H1 (cell line): ENCODE measurements around the gene GRIK1. TPM values are rescaled to one million over a fixed set of nuclear protein-coding genes. Genes with fewer than 3 reads are reported as not detected.

Source experiments
- CTCF ChIA-PET: fragments of 300-600 bp; sonication (Branson Sonifier 250); formaldehyde crosslinking; loops from one replicate; lab custom pipeline; 2021; ENCODE audit not compliant: partially characterized antibody; lab: Charles Lee
- POLR2A ChIA-PET: fragments of 300-600 bp; sonication (Branson Sonifier 250); formaldehyde crosslinking; loops from one replicate; lab custom pipeline; 2021; ENCODE audit warnings: inconsistent platforms; ENCODE audit not compliant: partially characterized antibody; lab: Charles Lee
- DNase-seq, 2 experiments: peaks; one replicate each; pipeline versions ENCODE4 v3.0.0 to v3.0.0-alpha.2; 2010 to 2022; ENCODE audit warnings: low spot score in 2 of 2, low read depth in 1 of 2, mixed read lengths in 1 of 2
- FAIRE-seq: peaks from 2 replicates; lab custom pipeline; 2011; peaks lifted over from hg19 to GRCh38; lab: Jason Lieb, UNC
- H2AFZ ChIP-seq: 2 replicates; pipeline ENCODE4 v1.8.1; 2012; ENCODE audit warnings: low read length, inconsistent platforms
- H2AK5ac ChIP-seq: 2 replicates; pipeline ENCODE4 v1.6.1; 2013; ENCODE audit warnings: low read depth, low read length
- H2BK120ac ChIP-seq: replicated peaks from 2 replicates; pipeline ENCODE3; 2013; ENCODE audit warnings: low read depth, low read length, inconsistent platforms
- H2BK12ac ChIP-seq: 2 replicates; pipeline ENCODE4 v1.6.1; 2013; ENCODE audit warnings: low read depth, low read length
- H2BK15ac ChIP-seq: 2 replicates; pipeline ENCODE4 v1.6.1; 2013; ENCODE audit warnings: low read length
- H2BK20ac ChIP-seq: 2 replicates; pipeline ENCODE4 v1.6.1; 2013; ENCODE audit warnings: low read length
- H2BK5ac ChIP-seq: 2 replicates; pipeline ENCODE4 v1.6.1; 2013; ENCODE audit warnings: low read depth, low read length
- H3K14ac ChIP-seq: 2 replicates; pipeline ENCODE4 v1.6.1; 2013; ENCODE audit warnings: inconsistent platforms; ENCODE audit not compliant: insufficient read length
- H3K18ac ChIP-seq: 2 replicates; pipeline ENCODE4 v1.6.1; 2013; ENCODE audit warnings: low read length; ENCODE audit errors: extremely low read depth
- H3K23ac ChIP-seq: 2 replicates; pipeline ENCODE4 v1.6.1; 2013; ENCODE audit warnings: inconsistent platforms; ENCODE audit not compliant: insufficient read length
- H3K23me2 ChIP-seq: 2 replicates; pipeline ENCODE4 v1.6.1; 2013; ENCODE audit warnings: low read depth, low read length
- H3K27ac ChIP-seq: 2 replicates; pipeline ENCODE4 v1.6.1; 2011; ENCODE audit warnings: low read depth, low read length, inconsistent platforms
- H3K27me3 ChIP-seq, 4 experiments: replicated peaks in 1 of 4; 1 replicate in 1 of 4; 2 replicates in 3 of 4; pipeline versions ENCODE4 v1.6.1 to v1.8.1; 2011 to 2013; ENCODE audit warnings: low read length in 3 of 4, mild to moderate bottlenecking in 3 of 4, inconsistent platforms in 2 of 4, mixed read lengths in 2 of 4, moderate library complexity in 1 of 4; ENCODE audit not compliant: control insufficient read depth in 3 of 4, insufficient read depth in 3 of 4; ENCODE audit errors: extremely low read depth in 1 of 4
- H3K36me3 ChIP-seq, 4 experiments: 2 replicates each; pipeline versions ENCODE4 v1.6.1 to v1.8.1; 2011 to 2013; ENCODE audit warnings: mild to moderate bottlenecking in 4 of 4, low read length in 3 of 4, moderate library complexity in 2 of 4, control low read depth in 1 of 4, inconsistent platforms in 1 of 4; ENCODE audit not compliant: insufficient read depth in 4 of 4, control insufficient read depth in 2 of 4
- H3K4ac ChIP-seq: replicated peaks from 2 replicates; pipeline ENCODE3; 2013; ENCODE audit warnings: low read length, low read depth, mixed read lengths, inconsistent platforms; ENCODE audit not compliant: insufficient read length
- H3K4me1 ChIP-seq, 4 experiments: replicated peaks in 1 of 4; 1 replicate in 1 of 4; 2 replicates in 3 of 4; pipeline versions ENCODE4 v1.6.1 to v1.8.1; 2011 to 2013; ENCODE audit warnings: low read length in 3 of 4, inconsistent platforms in 2 of 4, mixed read lengths in 1 of 4; ENCODE audit not compliant: insufficient read depth in 4 of 4, control insufficient read depth in 3 of 4
- H3K4me2 ChIP-seq, 2 experiments: 2 replicates each; pipeline versions ENCODE4 v1.6.1 to v1.8.1; 2011 to 2013; ENCODE audit warnings: low read depth in 2 of 2, low read length in 2 of 2, control low read depth in 1 of 2, inconsistent platforms in 1 of 2, mild to moderate bottlenecking in 1 of 2; ENCODE audit not compliant: insufficient read depth in 1 of 2
- H3K4me3 ChIP-seq, 4 experiments: fragments of 200-600, 300-600 bp in 1 of 4; sonication (generic), shearing (Covaris generic), sonication (Bioruptor Twin) in 1 of 4; 2 replicates each; pipeline versions ENCODE4 v1.5.1 to v1.8.1; 2011 to 2016; ENCODE audit warnings: low read length in 4 of 4, low read depth in 3 of 4, control low read depth in 2 of 4, inconsistent platforms in 2 of 4, mild to moderate bottlenecking in 2 of 4, mixed read lengths in 1 of 4, moderate library complexity in 1 of 4; ENCODE audit not compliant: insufficient read depth in 2 of 4; ENCODE audit errors: extremely low read depth in 1 of 4
- H3K56ac ChIP-seq: replicated peaks from 2 replicates; pipeline ENCODE3; 2013; ENCODE audit warnings: low read depth, mild to moderate bottlenecking, mixed read lengths, low read length, inconsistent platforms; ENCODE audit not compliant: insufficient read length
- H3K79me1 ChIP-seq: 2 replicates; pipeline ENCODE4 v1.6.1; 2013; ENCODE audit warnings: low read depth, low read length, control low read depth
- H3K79me2 ChIP-seq, 2 experiments: 2 replicates each; pipeline versions ENCODE4 v1.6.1 to v1.8.1; 2012 to 2013; ENCODE audit warnings: low read length in 2 of 2, mild to moderate bottlenecking in 2 of 2, inconsistent platforms in 1 of 2; ENCODE audit not compliant: insufficient read depth in 2 of 2, control insufficient read depth in 1 of 2
- H3K9ac ChIP-seq, 4 experiments: replicated peaks in 1 of 4; 1 replicate in 1 of 4; 2 replicates in 3 of 4; pipeline versions ENCODE4 v1.6.1 to v1.8.1; 2011 to 2013; ENCODE audit warnings: low read depth in 3 of 4, low read length in 3 of 4, control low read depth in 2 of 4, mild to moderate bottlenecking in 2 of 4, moderate library complexity in 2 of 4, inconsistent platforms in 1 of 4; ENCODE audit errors: extremely low read depth in 1 of 4
- H3K9me3 ChIP-seq, 2 experiments: 2 replicates each; pipeline versions ENCODE4 v1.6.1 to v1.8.1; 2012 to 2013; ENCODE audit warnings: mild to moderate bottlenecking in 2 of 2, moderate library complexity in 2 of 2, control low read depth in 1 of 2, inconsistent platforms in 1 of 2, low read depth in 1 of 2, low read length in 1 of 2, mixed read lengths in 1 of 2; ENCODE audit not compliant: insufficient read depth in 2 of 2
- H4K20me1 ChIP-seq, 2 experiments: replicated peaks in 1 of 2; 2 replicates each; pipeline versions ENCODE3 to v1.8.1; 2011 to 2013; ENCODE audit warnings: inconsistent platforms in 2 of 2, low read length in 2 of 2, mild to moderate bottlenecking in 1 of 2; ENCODE audit not compliant: insufficient read depth in 2 of 2, control insufficient read depth in 1 of 2
- H4K5ac ChIP-seq: 2 replicates; pipeline ENCODE4 v1.6.1; 2013; ENCODE audit warnings: low read length, low read depth, mixed read lengths, inconsistent platforms; ENCODE audit not compliant: insufficient read length
- H4K8ac ChIP-seq: 2 replicates; pipeline ENCODE4 v1.8.0; 2013; ENCODE audit warnings: mild to moderate bottlenecking, moderate library complexity, low read length, inconsistent platforms; ENCODE audit not compliant: insufficient read depth; ENCODE audit errors: extremely low read depth
- H4K91ac ChIP-seq: replicated peaks from 2 replicates; pipeline ENCODE3; 2013; ENCODE audit warnings: low read length, mixed read lengths, inconsistent platforms; ENCODE audit not compliant: insufficient read length
- CBX5 ChIP-seq: fragments of 300-800, 300-1000 bp; sonication (generic); IDR thresholded peaks from 2 replicates; pipeline ENCODE4 v1.7.1; 2016; ENCODE audit warnings: antibody characterized with exemption, low read length, low read depth
- EZH2 ChIP-seq: fragments of 200-600 bp; sonication (generic); IDR thresholded peaks from 2 replicates; pipeline ENCODE4 v1.7.1; 2012; ENCODE audit warnings: low read depth, mild to moderate bottlenecking, moderate library complexity, low read length, inconsistent platforms; ENCODE audit not compliant: severe bottlenecking
- HDAC2 ChIP-seq, 2 experiments: fragments of 300-600 bp in 1 of 2; sonication (generic) in 1 of 2; IDR thresholded peaks; 2 replicates each; pipeline ENCODE4 v1.6.1; 2011 to 2012; ENCODE audit warnings: low read depth in 2 of 2, low read length in 2 of 2, mild to moderate bottlenecking in 2 of 2, moderate library complexity in 2 of 2, borderline replicate concordance in 1 of 2, inconsistent platforms in 1 of 2
- MAFK ChIP-seq: IDR thresholded peaks from 2 replicates; pipeline ENCODE4 v1.6.1; 2012; ENCODE audit warnings: low read depth, mild to moderate bottlenecking, improper control_type of control experiment, low read length
- POU5F1 ChIP-seq: IDR thresholded peaks from 2 replicates; pipeline ENCODE4 v1.6.1; 2011; ENCODE audit warnings: low read depth, mild to moderate bottlenecking, low read length, moderate library complexity
- RAD21 ChIP-seq, 2 experiments: IDR thresholded peaks in 1 of 2; conservative IDR thresholded peaks in 1 of 2; 2 replicates each; pipeline ENCODE4 v1.6.1; 2011; ENCODE audit warnings: low read depth in 2 of 2, low read length in 2 of 2, improper control_type of control experiment in 1 of 2, inconsistent platforms in 1 of 2, mild to moderate bottlenecking in 1 of 2, moderate library complexity in 1 of 2
- TAF1 ChIP-seq: IDR thresholded peaks from 2 replicates; pipeline ENCODE4 v1.6.1; 2011; ENCODE audit warnings: mild to moderate bottlenecking, low read depth, low read length
- TAF7 ChIP-seq: optimal IDR thresholded peaks from 2 replicates; pipeline ENCODE3; 2011; ENCODE audit warnings: low read depth, mild to moderate bottlenecking, inconsistent platforms, low read length, moderate library complexity, borderline replicate concordance
- WGBS, 2 experiments: shearing (Covaris generic) in 1 of 2; methylation state at CpG; one replicate each; pipeline versions ENCODE4 v1.1.6 to v1.1.7; 2013 to 2015; ENCODE audit warnings: low lambda C conversion rate in 2 of 2, mixed read lengths in 2 of 2, inconsistent platforms in 1 of 2, low coverage in 1 of 2, missing lambda C conversion rate in 1 of 2; ENCODE audit not compliant: insufficient replicate concordance in 2 of 2, insufficient coverage in 1 of 2, insufficient read length in 1 of 2; ENCODE audit errors: extremely low coverage in 1 of 2, missing lambda C conversion rate in 1 of 2; 5-methylcytosine and 5-hydroxymethylcytosine counted together
- polyA plus RNA-seq, 7 experiments: library from polyadenylated mRNA; depleted of rRNA in 3 of 7; stranded (reverse) in 5 of 7; unstranded in 2 of 7; fragments of >200 nt in 5 of 7; fragments of 200-250 nt in 2 of 7; gene quantifications; 1 replicate in 5 of 7; 2 replicates in 1 of 7; 4 replicates in 1 of 7; pipeline versions ENCODE4 v1.2.1 to v1.2.3, GENCODE V29; 2011 to 2013; ENCODE audit warnings: missing spikeins in 2 of 7, mixed read lengths in 2 of 7
- total RNA-seq: library from RNA; stranded (reverse); fragmentation: NEBNext Ultra II Directional; extraction: Animal tissue kit (Norgen Biotek cat#: 25700); gene quantifications from 2 replicates; pipeline ENCODE4 v1.2.1, GENCODE V29; 2021

Gene GRIK1
- total and polyA plus RNA-seq, 2 of the 8 experiments (the other 6 are each of a cell fraction or from before 2014, with no cell fraction given) = 0.11 to 0.32 TPM

DNA sequence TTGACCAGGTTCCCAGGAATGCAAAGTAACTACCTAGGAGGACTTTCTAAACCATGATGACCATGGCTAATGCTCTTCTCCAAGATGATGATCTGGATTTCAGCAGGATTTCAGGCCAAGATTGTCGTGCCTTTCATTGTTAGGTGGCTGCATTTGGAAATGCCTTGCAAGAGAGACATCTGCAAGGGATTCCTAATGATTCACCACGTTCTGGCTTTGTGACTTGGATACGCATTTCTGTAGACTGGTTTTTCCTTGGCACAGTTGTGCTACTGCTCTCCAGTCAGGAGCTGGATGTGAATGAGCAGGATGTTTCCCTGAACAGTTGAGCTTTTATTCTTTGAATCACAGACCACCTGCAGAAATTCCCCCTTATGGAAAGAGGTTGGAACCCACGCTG is 428.7 kb downstream of the GRIK1 start:
- WGBS, 2 experiments = 80% methylated on average over 4 of the region's 4 CpGs; no CpG with 5 or more reads in 1 of the 2 experiments
- H4K91ac ChIP-seq = no peak overlapping the region
- H2BK15ac ChIP-seq = no peak overlapping the region
- no peak overlapping the region for H3K18ac ChIP-seq
- POLR2A ChIA-PET = no interaction called here
- H2AK5ac ChIP-seq = no peak overlapping the region
- H3K9me3 ChIP-seq = peaks cover 3 to 9% of the 10 kb centered on the region in 2 experiments; a peak in 2 of 4 replicates
- no peak overlapping the region for H3K23ac ChIP-seq
- DNase-seq (no peak), FAIRE-seq (no peak)
- no peak overlapping the region for H3K56ac ChIP-seq
- H2BK20ac ChIP-seq = no peak overlapping the region
- no peak overlapping the region for H2AFZ ChIP-seq
- no peak overlapping the region for H2BK5ac ChIP-seq
- H3K79me1 ChIP-seq = no peaks in the 10 kb centered on the region
- H3K36me3 ChIP-seq = no peaks in the 10 kb centered on the region
- no peak overlapping the region for H4K5ac ChIP-seq
- no peaks in the 10 kb centered on the region for H3K23me2 ChIP-seq
- no peak overlapping the region for H3K14ac ChIP-seq
- H3K4ac ChIP-seq = no peak overlapping the region
- no peak overlapping the region for H2BK120ac ChIP-seq
- no peak overlapping the region for H3K27ac ChIP-seq
- no peak overlapping the region for H3K4me2 ChIP-seq
- no peak overlapping the region for H4K8ac ChIP-seq
- H2BK12ac ChIP-seq = no peak overlapping the region
- no peak for TF ChIP-seq CBX5
- no peak for TF ChIP-seq TAF1
- no peak for TF ChIP-seq MAFK
- no peak for TF ChIP-seq TAF7
- TF ChIP-seq EZH2 = no peak
- TF ChIP-seq RAD21 (IDR thresholded peaks at IDR 0.05 in 1 of 2, conservative IDR thresholded peaks at IDR 0.05 in 1 of 2; ENCODE audit: low read depth in 2 of 2, low read length in 2 of 2) = no peak
- no peak for TF ChIP-seq HDAC2 (IDR thresholded peaks at IDR 0.05; ENCODE audit: borderline replicate concordance in 1 of 2, low read depth in 2 of 2, low read length in 2 of 2)
- TF ChIP-seq POU5F1 = no peak
- TF ChIP-seq, all 59 proteins: peak for 0
- Histone ChIP-seq H3K4me1 (no peaks in the 10 kb centered on the region), H3K79me2 (no peaks in the 10 kb centered on the region), H3K9ac (no peak overlapping the region), H3K27me3 (no peaks in the 10 kb centered on the region), H3K4me3 (no peak overlapping the region), H4K20me1 (no peaks in the 10 kb centered on the region)
- CTCF ChIA-PET = interaction anchor here (0.6 to 2.8 kb wide), 3 partner anchors 8 to 52 kb away, joined by 3 to 9 read pairs (median 3); no protein-coding TSS in a partner anchor
